A549 (cell line): ENCODE measurements around the gene EMC8. TPM values are rescaled to one million over a fixed set of nuclear protein-coding genes. Genes with fewer than 3 reads are reported as not detected.
A peak's percentile ranks its signal among the peaks of the same experiment; 100 is the strongest.

Experiments
- ATAC-seq, 2 experiments: fragments of 200-7000 bp in 1 of 2; fragments of >200 bp in 1 of 2; cut with Nextera tagmentation in 1 of 2; cut with Tn5 transposase in 1 of 2; 3 replicates each; pipeline versions ENCODE4 v1.8.0 to v1.9.1; 2018 to 2020; ENCODE audit warnings: mild to moderate bottlenecking in 1 of 2, moderate library complexity in 1 of 2
- CTCF ChIA-PET: fragments of 300-600 bp; sonication (Branson Sonifier 250); formaldehyde crosslinking; extraction: SDS; loops from one replicate; lab custom pipeline; 2021; ENCODE audit warnings: antibody characterized with exemption, inconsistent platforms; lab: Yijun Ruan, JAX
- POLR2A ChIA-PET: fragments of 350-600 bp; formaldehyde crosslinking; extraction: SDS; loops from one replicate; lab custom pipeline; 2021; ENCODE audit warnings: antibody characterized with exemption, inconsistent platforms; lab: Yijun Ruan, JAX
- DNase-seq, 2 experiments: peaks; one replicate each; pipeline versions ENCODE4 v3.0.0 to v3.0.0-alpha.2; 2011 to 2016; ENCODE audit warnings: low read depth in 1 of 2, low spot score in 1 of 2
- FAIRE-seq: peaks from 2 replicates; lab custom pipeline; 2011; peaks lifted over from hg19 to GRCh38; lab: Jason Lieb, UNC
- H3K27ac ChIP-seq, 2 experiments: fragments of >200 bp; sonication (Bioruptor Twin); formaldehyde crosslinking; 3 replicates each; pipeline ENCODE4 v1.5.1; 2016 to 2017
- H3K4me1 ChIP-seq: fragments of >200 bp; sonication (Bioruptor Twin); formaldehyde crosslinking; 3 replicates; pipeline ENCODE4 v1.6.1; 2016
- H3K4me2 ChIP-seq: fragments of >200 bp; sonication (Bioruptor Twin); formaldehyde crosslinking; 3 replicates; pipeline ENCODE4 v1.6.1; 2016
- H3K4me3 ChIP-seq: fragments of >200 bp; sonication (Bioruptor Twin); formaldehyde crosslinking; 3 replicates; pipeline ENCODE4 v1.5.1; 2016
- H3K9me3 ChIP-seq: fragments of >200 bp; sonication (Bioruptor Twin); formaldehyde crosslinking; 3 replicates; pipeline ENCODE4 v1.6.1; 2016
- BHLHE40 ChIP-seq: IDR thresholded peaks from 2 replicates; pipeline ENCODE4 v1.6.1; 2012; ENCODE audit warnings: low read depth, low read length, inconsistent platforms
- CEBPB ChIP-seq, 2 experiments: fragments of >200 bp in 1 of 2; sonication (Bioruptor Twin) in 1 of 2; formaldehyde crosslinking in 1 of 2; IDR thresholded peaks; 2 replicates each; pipeline ENCODE4 v1.6.1; 2012 to 2016
- CHD2 ChIP-seq: fragments of 150-350 bp; IDR thresholded peaks from 2 replicates; pipeline ENCODE4 v1.6.1; 2014; ENCODE audit warnings: low read length; ENCODE audit not compliant: partially characterized antibody
- CHD4 ChIP-seq: fragments of 200-600 bp; sonication (generic); IDR thresholded peaks from 2 replicates; pipeline ENCODE4 v1.6.1; 2016; ENCODE audit warnings: antibody characterized with exemption, mild to moderate bottlenecking, borderline replicate concordance
- HDAC2 ChIP-seq: fragments of 200-600 bp; sonication (generic); IDR thresholded peaks from 2 replicates; pipeline ENCODE4 v1.6.1; 2016
- JUN ChIP-seq, 2 experiments: fragments of >200 bp; sonication (Bioruptor Twin); formaldehyde crosslinking; IDR thresholded peaks; 2 replicates in 1 of 2; 3 replicates in 1 of 2; pipeline ENCODE4 v1.6.1; 2016 to 2017
- MAFK ChIP-seq: fragments of 450-650 bp; IDR thresholded peaks from 2 replicates; pipeline ENCODE4 v1.6.1; 2014; ENCODE audit not compliant: partially characterized antibody
- NPAS2 ChIP-seq: fragments of 250-450 bp; sonication (Bioruptor Pico); IDR thresholded peaks from 2 replicates; pipeline ENCODE4 v1.8.0; 2022; ENCODE audit warnings: mild to moderate bottlenecking, moderate library complexity, borderline replicate concordance
- POLR2A ChIP-seq: IDR thresholded peaks from 2 replicates; pipeline ENCODE4 v1.6.1; 2012; ENCODE audit warnings: mild to moderate bottlenecking, low read length
- RCOR1 ChIP-seq: fragments of 150-350 bp; IDR thresholded peaks from 2 replicates; pipeline ENCODE4 v1.6.1; 2014; ENCODE audit warnings: antibody characterized with exemption, low read length, low read depth
- RFX5 ChIP-seq: fragments of 450-650 bp; IDR thresholded peaks from 2 replicates; pipeline ENCODE4 v1.7.1; 2014; ENCODE audit warnings: antibody characterized with exemption, mild to moderate bottlenecking, moderate library complexity
- RNF2 ChIP-seq: fragments of 200-600 bp; sonication (generic); IDR thresholded peaks from 2 replicates; pipeline ENCODE4 v1.6.1; 2016; ENCODE audit warnings: low read depth, mild to moderate bottlenecking, antibody characterized with exemption, moderate library complexity, borderline replicate concordance
- TFCP2L1 ChIP-seq: fragments of 250-450 bp; sonication (Bioruptor Pico); IDR thresholded peaks from 2 replicates; pipeline ENCODE4 v1.5.0; 2021; ENCODE audit warnings: mild to moderate bottlenecking
- ZC3H11A ChIP-seq: fragments of 450-650 bp; IDR thresholded peaks from 2 replicates; pipeline ENCODE4 v1.6.1; 2014; ENCODE audit warnings: antibody characterized with exemption, mild to moderate bottlenecking
- ZFP36 ChIP-seq: fragments of 450-650 bp; IDR thresholded peaks from 2 replicates; pipeline ENCODE4 v1.6.1; 2014; ENCODE audit warnings: borderline replicate concordance; ENCODE audit not compliant: partially characterized antibody
- ZNF302 ChIP-seq: fragments of 250-450 bp; sonication (Bioruptor Pico); IDR thresholded peaks from 2 replicates; pipeline ENCODE4 v1.9.0; 2021; ENCODE audit warnings: inconsistent platforms, mild to moderate bottlenecking, moderate library complexity
- ZSCAN20 ChIP-seq: fragments of 250-450 bp; sonication (Bioruptor Pico); IDR thresholded peaks from 2 replicates; pipeline ENCODE4 v1.8.0; 2022; ENCODE audit warnings: mild to moderate bottlenecking, moderate library complexity
- WGBS: methylation state at CpG from one replicate; pipeline ENCODE4 v1.1.6; 2017; ENCODE audit errors: missing lambda C conversion rate; 5-methylcytosine and 5-hydroxymethylcytosine counted together
- polyA plus RNA-seq, 4 experiments: library from polyadenylated mRNA; depleted of rRNA in 3 of 4; stranded (reverse); fragments of >200 nt; fragmentation: RNase III in 1 of 4; extraction: RNeasy Plus Mini Kit Qiagen cat#74134 plus additional on column Dnase treatment in 1 of 4; gene quantifications; 2 replicates in 3 of 4; 3 replicates in 1 of 4; pipeline ENCODE4 v1.2.3, GENCODE V29; 2011 to 2017
- TF ChIP-seq, protein P1 (sequence below): fragments of 250-450 bp; sonication (Bioruptor Pico); IDR thresholded peaks from 2 replicates; pipeline ENCODE4 v1.5.0; 2020; ENCODE audit warnings: low read depth, mild to moderate bottlenecking, moderate library complexity
- TF ChIP-seq, protein P2 (sequence below): fragments of 250-450 bp; sonication (Bioruptor Pico); IDR thresholded peaks from 2 replicates; pipeline ENCODE4 v1.5.0; 2021; ENCODE audit warnings: mild to moderate bottlenecking, moderate library complexity, borderline replicate concordance
- TF ChIP-seq, protein P3 (sequence below): fragments of >200 bp; sonication (Bioruptor Twin); formaldehyde crosslinking; IDR thresholded peaks from 2 replicates; pipeline ENCODE4 v1.6.1; 2016

The EMC8 gene
- polyA plus RNA-seq, 2 of the 4 experiments (the other 2 are of a cell fraction) = 43.0 to 53.2 TPM

DNA sequence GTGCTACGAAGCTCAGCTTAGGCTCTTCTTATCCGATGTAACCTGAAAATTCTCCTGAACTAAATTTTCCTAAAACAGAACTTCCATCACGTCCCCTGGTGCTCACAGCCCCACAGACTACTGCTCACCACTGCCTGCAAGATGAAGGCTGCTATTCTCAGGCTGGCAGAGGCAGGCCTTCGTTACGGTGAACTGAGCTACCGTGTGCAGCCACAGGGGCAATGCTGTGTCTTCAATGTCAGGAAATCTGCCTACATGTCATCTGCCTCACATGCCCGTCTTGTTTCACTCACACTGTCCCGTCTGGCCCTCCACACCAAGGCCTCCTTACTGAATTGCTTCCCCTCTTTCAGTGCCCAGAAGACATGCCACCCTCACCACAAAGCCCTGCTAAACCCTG lies 15.9 kb downstream of the EMC8 start (continued):
- TF ChIP-seq, protein P1, sequence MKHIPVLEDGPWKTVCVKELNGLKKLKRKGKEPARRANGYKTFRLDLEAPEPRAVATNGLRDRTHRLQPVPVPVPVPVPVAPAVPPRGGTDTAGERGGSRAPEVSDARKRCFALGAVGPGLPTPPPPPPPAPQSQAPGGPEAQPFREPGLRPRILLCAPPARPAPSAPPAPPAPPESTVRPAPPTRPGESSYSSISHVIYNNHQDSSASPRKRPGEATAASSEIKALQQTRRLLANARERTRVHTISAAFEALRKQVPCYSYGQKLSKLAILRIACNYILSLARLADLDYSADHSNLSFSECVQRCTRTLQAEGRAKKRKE (CRISPR knock-in tag) = no peak
- TF ChIP-seq HDAC2 = no peak

DNA sequence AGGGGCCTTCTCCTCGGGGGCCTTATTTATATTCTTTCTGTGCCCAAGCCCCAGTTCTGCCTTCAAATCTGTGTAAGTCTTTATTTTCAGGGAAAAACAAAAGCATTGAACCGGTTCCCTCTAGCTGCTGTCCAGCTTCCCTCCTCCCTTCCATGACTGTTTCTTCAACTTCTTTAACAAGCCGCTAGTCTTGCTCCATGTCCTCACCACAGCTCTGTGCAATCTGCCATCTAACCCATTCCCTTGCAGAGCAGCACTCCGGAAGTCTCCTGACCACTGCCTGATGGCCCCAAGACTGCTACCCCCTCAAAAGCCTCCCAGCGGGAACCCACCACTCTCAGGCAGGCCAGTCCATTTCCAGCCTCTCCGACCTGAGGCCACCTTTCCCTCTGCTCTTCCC lies 16.9 kb downstream of the EMC8 start:
- Histone ChIP-seq H3K9me3 (no peaks in the 10 kb centered on the region), H3K27ac (no peak overlapping the region), H3K4me3 (no peak overlapping the region), H3K4me1 (no peaks in the 10 kb centered on the region), H3K4me2 (no peak overlapping the region)
- FAIRE-seq (no peak), DNase-seq (no peak), ATAC-seq (no peak)
- ChIA-PET POLR2A (no interaction called here), CTCF (interaction anchor here (1.0 to 1.3 kb wide), 2 partner anchors 65 to 234 kb away, joined by 3 to 4 read pairs; no protein-coding TSS in a partner anchor)
- whole genome bisulfite sequencing = 91% methylated on average over 6 of the region's 6 CpGs
- TF ChIP-seq MAFK (no peak), JUN (IDR thresholded peaks at IDR 0.05) (no peak), ZNF302 (no peak), NPAS2 (CRISPR knock-in tag) (no peak), ZFP36 (no peak), RCOR1 (no peak), CHD4 (no peak), ZC3H11A (no peak)
- TF ChIP-seq, protein P2, sequence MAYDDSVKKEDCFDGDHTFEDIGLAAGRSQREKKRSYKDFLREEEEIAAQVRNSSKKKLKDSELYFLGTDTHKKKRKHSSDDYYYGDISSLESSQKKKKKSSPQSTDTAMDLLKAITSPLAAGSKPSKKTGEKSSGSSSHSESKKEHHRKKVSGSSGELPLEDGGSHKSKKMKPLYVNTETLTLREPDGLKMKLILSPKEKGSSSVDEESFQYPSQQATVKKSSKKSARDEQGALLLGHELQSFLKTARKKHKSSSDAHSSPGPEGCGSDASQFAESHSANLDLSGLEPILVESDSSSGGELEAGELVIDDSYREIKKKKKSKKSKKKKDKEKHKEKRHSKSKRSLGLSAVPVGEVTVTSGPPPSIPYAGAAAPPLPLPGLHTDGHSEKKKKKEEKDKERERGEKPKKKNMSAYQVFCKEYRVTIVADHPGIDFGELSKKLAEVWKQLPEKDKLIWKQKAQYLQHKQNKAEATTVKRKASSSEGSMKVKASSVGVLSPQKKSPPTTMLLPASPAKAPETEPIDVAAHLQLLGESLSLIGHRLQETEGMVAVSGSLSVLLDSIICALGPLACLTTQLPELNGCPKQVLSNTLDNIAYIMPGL (CRISPR knock-in tag) = no peak

DNA sequence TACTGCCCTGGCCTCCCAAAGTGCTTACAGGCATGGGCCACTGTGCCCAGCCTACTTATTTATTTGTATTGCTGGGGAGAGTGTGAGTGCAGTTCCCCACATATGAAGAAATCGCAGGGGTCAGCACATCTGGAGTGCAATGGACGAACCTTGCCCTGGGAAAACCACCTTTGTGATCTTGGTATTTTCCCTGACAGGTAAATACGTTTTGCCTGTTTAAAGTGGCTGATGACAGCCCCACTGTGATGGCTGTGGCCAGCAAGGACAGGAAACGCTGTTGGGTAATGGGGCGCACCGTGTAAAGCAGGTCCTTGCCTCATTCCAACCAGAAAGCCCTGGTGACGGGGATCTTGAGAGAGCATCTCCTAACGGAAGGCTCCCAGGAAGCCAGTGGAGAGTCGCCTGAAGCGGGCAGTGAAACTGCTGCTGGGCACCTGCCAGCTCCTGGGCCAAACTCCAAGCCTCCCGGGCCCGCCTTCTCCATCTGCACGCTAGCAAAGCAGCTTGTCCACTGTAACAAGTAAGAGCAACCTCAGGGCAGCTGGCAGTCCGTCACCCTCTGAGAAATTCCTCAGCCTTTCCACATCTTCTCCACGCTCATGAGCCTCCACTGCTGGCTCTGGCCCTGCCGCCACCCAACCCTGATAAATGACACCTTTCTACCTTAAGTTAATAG lies 17.5 kb downstream of the EMC8 start:
- Histone ChIP-seq H3K9me3 (no peaks in the 10 kb centered on the region), H3K4me3 (no peak overlapping the region), H3K4me2 (no peak overlapping the region), H3K4me1 (no peaks in the 10 kb centered on the region), H3K27ac (no peak overlapping the region)
- ChIA-PET POLR2A (no interaction called here), CTCF (interaction anchor here (0.7 to 1.3 kb wide), 3 partner anchors 40 to 234 kb away, joined by 3 to 4 read pairs (median 3); no protein-coding TSS in a partner anchor)
- 90% methylated on average over 16 of the region's 16 CpGs for WGBS
- TF ChIP-seq MAFK (peak; percentile 34), BHLHE40 (no peak), POLR2A (no peak), RNF2 (no peak), NPAS2 (CRISPR knock-in tag) (no peak), CHD2 (no peak), RFX5 (no peak), TFCP2L1 (CRISPR knock-in tag) (no peak)
- ATAC-seq (no peak), FAIRE-seq (no peak), DNase-seq (no peak)

DNA sequence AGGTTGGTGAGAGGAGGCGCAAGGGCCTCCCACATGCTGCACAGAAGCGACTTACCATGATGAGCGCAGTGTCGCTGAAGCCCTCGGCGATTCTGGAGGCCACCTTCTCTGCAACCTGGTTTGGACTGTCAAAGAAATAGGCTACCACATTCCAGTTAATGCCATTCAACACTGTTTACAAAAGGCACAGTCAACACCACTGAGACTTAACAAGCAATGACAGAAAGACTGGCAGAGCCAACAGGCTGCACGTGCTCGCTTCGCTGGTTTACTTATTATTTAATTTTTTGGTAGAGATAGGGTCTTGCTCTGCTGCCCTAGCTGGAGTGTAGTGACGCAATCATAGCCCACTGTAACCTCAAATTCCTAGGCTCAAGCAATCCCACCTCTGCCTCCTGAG lies 18.2 kb downstream of the EMC8 start:
- Histone ChIP-seq H3K9me3 (no peaks in the 10 kb centered on the region), H3K4me2 (no peak overlapping the region), H3K27ac (no peak overlapping the region)
- ATAC-seq (no peak), FAIRE-seq (no peak)
- POLR2A ChIA-PET = no interaction called here
- TF ChIP-seq, protein P3, sequence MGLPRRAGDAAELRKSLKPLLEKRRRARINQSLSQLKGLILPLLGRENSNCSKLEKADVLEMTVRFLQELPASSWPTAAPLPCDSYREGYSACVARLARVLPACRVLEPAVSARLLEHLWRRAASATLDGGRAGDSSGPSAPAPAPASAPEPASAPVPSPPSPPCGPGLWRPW = no peak
- TF ChIP-seq, protein P1 (CRISPR knock-in tag) = no peak
- TF ChIP-seq ZSCAN20 (CRISPR knock-in tag) (no peak), CEBPB (IDR thresholded peaks at IDR 0.05) (no peak)
- TF ChIP-seq, all 56 proteins: peak for 0
- H3K4me3 ChIP-seq = no peak overlapping the region
- WGBS = 89% methylated on average over 10 of the region's 10 CpGs
- no peaks in the 10 kb centered on the region for H3K4me1 ChIP-seq
- DNase-seq = no peak
- CTCF ChIA-PET = no interaction called here
